Inflammatory macrophage treated with lipopolysaccharide for 1 hour (primary cell): Measurements from ENCODE around the gene TRDMT1.

Experiments
- DNase-seq, 2 donors: peaks; one replicate each; pipeline ENCODE4 v3.0.0-alpha.2; 2020 to 2022

The TRDMT1 gene

GRCh38 chr10:17229967-17230682, 28.7 kb upstream of the TRDMT1 start:
- peak in 1 of 2 donors; percentile 75 for DNase-seq

- peak in 1 of 2 donors; percentile 72 for DNase-seq
Measured at GRCh38 chr10:17229717-17229966, 28.2 kb upstream of the TRDMT1 start.

- DNase-seq: peak; percentile 95 to 99
Measured at GRCh38 chr10:17229016-17229716, 27.7 kb upstream of the TRDMT1 start.

GRCh38 chr10:17228091-17229015, 26.9 kb upstream of the TRDMT1 start, which contains the start of gene VIM:
VIM (plus strand) TSS chr10:17228241; CDS start chr10:17229423, 1,182 bp downstream.
- DNase-seq: peak; percentile 95 to 97

GRCh38 chr10:17227367-17228090, 26.1 kb upstream of the TRDMT1 start:
- DNase-seq: peak; percentile 79 to 87

- DNase-seq: peak; percentile 23 to 28
Measured at GRCh38 chr10:17226891-17227303, 25.4 kb upstream of the TRDMT1 start.

GRCh38 chr10:17225808-17226207, 24.3 kb upstream of the TRDMT1 start:
- DNase-seq: peak; percentile 44 to 50

- peak; percentile 96 to 99 for DNase-seq
Measured at GRCh38 chr10:17222329-17222728, 20.9 kb upstream of the TRDMT1 start.

- peak; percentile 74 to 89 for DNase-seq
Measured at GRCh38 chr10:17220652-17221100, 19.2 kb upstream of the TRDMT1 start.

GRCh38 chr10:17219024-17219423, 17.6 kb upstream of the TRDMT1 start:
- no peak for DNase-seq

GRCh38 chr10:17217631-17218232, 16.3 kb upstream of the TRDMT1 start:
- DNase-seq: peak; percentile 75 to 89

GRCh38 chr10:17216901-17217395, 15.5 kb upstream of the TRDMT1 start:
- peak; percentile 77 to 78 for DNase-seq

GRCh38 chr10:17216217-17216900, 14.9 kb upstream of the TRDMT1 start:
- DNase-seq: peak; percentile 94 to 99

GRCh38 chr10:17215782-17216122, 14.3 kb upstream of the TRDMT1 start:
- DNase-seq: no peak

- DNase-seq: peak; percentile 72 to 74
Measured at GRCh38 chr10:17214971-17215781, 13.7 kb upstream of the TRDMT1 start.

- DNase-seq: no peak
Measured at GRCh38 chr10:17214526-17214925, 13.1 kb upstream of the TRDMT1 start.

- peak; percentile 58 to 63 for DNase-seq
Measured at GRCh38 chr10:17213646-17214349, 12.3 kb upstream of the TRDMT1 start.

GRCh38 chr10:17212802-17213221, 11.3 kb upstream of the TRDMT1 start:
- DNase-seq: peak; percentile 96

- DNase-seq: no peak
Measured at GRCh38 chr10:17210361-17210760, 8.9 kb upstream of the TRDMT1 start.

GRCh38 chr10:17209881-17210280, 8.4 kb upstream of the TRDMT1 start:
- DNase-seq: peak in 1 of 2 donors; percentile 22
